Tibial artery (tissue), 4 donors: ENCODE data around the gene CATSPERE.

Experiments used
- DNase-seq, 2 donors: peaks; one replicate each; pipeline ENCODE4 v3.0.0-alpha.2; 2019
- H3K27ac ChIP-seq, 2 donors: fragments of 200-600 bp; sonication (generic) in 1 of 2; 1 replicate in 1 of 2; 2 replicates in 1 of 2; pipeline ENCODE4 v1.5.1; 2018 to 2019; ENCODE audit warnings: mild to moderate bottlenecking in 1 of 2
- H3K27me3 ChIP-seq, 2 donors: fragments of 200-600 bp; sonication (generic) in 1 of 2; one replicate each; pipeline versions ENCODE4 v1.5.1 to v1.6.0; 2016 to 2019
- H3K36me3 ChIP-seq, 3 donors: fragments of 200-600 bp; sonication (generic) in 2 of 3; one replicate each; pipeline ENCODE4 v1.5.1; 2016 to 2019; ENCODE audit warnings: mild to moderate bottlenecking in 2 of 3
- H3K4me1 ChIP-seq, 4 donors: fragments of 200-600 bp; sonication (generic) in 2 of 4; 1 replicate in 3 of 4; 2 replicates in 1 of 4; pipeline ENCODE4 v1.5.1; 2016 to 2019
- H3K4me3 ChIP-seq, 2 donors: fragments of 200-600 bp; sonication (generic) in 1 of 2; 1 replicate in 1 of 2; 2 replicates in 1 of 2; pipeline ENCODE4 v1.5.1; 2018 to 2019; ENCODE audit warnings: mild to moderate bottlenecking in 2 of 2
- H3K9me3 ChIP-seq, 3 donors: fragments of 200-600 bp; sonication (generic) in 1 of 3; one replicate each; pipeline ENCODE4 v1.5.1; 2016 to 2019
- CTCF ChIP-seq, 2 experiments: fragments of 200-600 bp in 1 of 2; fragments of 450-650 bp in 1 of 2; IDR thresholded peaks; one replicate each; pipeline ENCODE4 v1.5.1; 2017 to 2019; ENCODE audit warnings: antibody characterized with exemption in 2 of 2, mild to moderate bottlenecking in 1 of 2, moderate library complexity in 1 of 2
- intact Hi-C: fragments of 100-400 bp; cut with DNase I; formaldehyde crosslinking; loops from one replicate; pipeline ENCODE4 v1.15.0; 2023; ENCODE audit warnings: low total_unique reads

The CATSPERE gene

GRCh38 chr1:244449936-244450508, 11.1 kb upstream of the CATSPERE start:
- H3K36me3 ChIP-seq: no peaks in the 10 kb centered on the region
- DNase-seq: no peak
- intact Hi-C loops: loop anchor here (5.0 kb wide), 2 partner anchors 202 to 403 kb away; partner anchors contain the start of gene DESI2
- TF ChIP-seq CTCF (IDR thresholded peaks at IDR 0.05): no peak
- H3K27ac ChIP-seq: peak overlapping the region; percentile 92 to 98
- peaks cover 0 to 55% (median 34%) of the 10 kb centered on the region in 4 donors for H3K4me1 ChIP-seq
- H3K4me3 ChIP-seq: peak overlapping the region; percentile 84 to 96
- no peaks in the 10 kb centered on the region for H3K27me3 ChIP-seq
- no peaks in the 10 kb centered on the region for H3K9me3 ChIP-seq

- H3K4me1 ChIP-seq: peaks cover 0 to 46% (median 26%) of the 10 kb centered on the region in 4 donors
- H3K9me3 ChIP-seq: no peaks in the 10 kb centered on the region
- no peaks in the 10 kb centered on the region for H3K27me3 ChIP-seq
- peak; percentile 52 to 81 for DNase-seq
- peak overlapping the region; percentile 84 to 96 for H3K4me3 ChIP-seq
- no peaks in the 10 kb centered on the region for H3K36me3 ChIP-seq
- peak overlapping the region; percentile 92 to 98 for H3K27ac ChIP-seq
- no peak for TF ChIP-seq CTCF (IDR thresholded peaks at IDR 0.05)
- intact Hi-C loops: loop anchor here (5.0 kb wide), 2 partner anchors 201 to 404 kb away; partner anchors contain the start of gene DESI2
Measured at GRCh38 chr1:244450597-244451538, 10.2 kb upstream of the CATSPERE start.

GRCh38 chr1:244451539-244451950, 9.5 kb upstream of the CATSPERE start, which contains the start of gene ADSS2:
TSS of gene ADSS2 (minus strand) at chr1:244451909. CDS start at chr1:244451817, 92 bp downstream.
- intact Hi-C loops: loop anchor here (5.0 kb wide), 2 partner anchors 201 to 404 kb away; partner anchors contain the start of gene DESI2
- TF ChIP-seq CTCF (IDR thresholded peaks at IDR 0.05): no peak
- peaks cover 0 to 41% (median 22%) of the 10 kb centered on the region in 4 donors for H3K4me1 ChIP-seq
- H3K36me3 ChIP-seq: no peaks in the 10 kb centered on the region
- peak within 1 kb of the TSS; percentile 84 to 96 for H3K4me3 ChIP-seq
- H3K9me3 ChIP-seq: no peaks in the 10 kb centered on the region
- no peaks in the 10 kb centered on the region for H3K27me3 ChIP-seq
- H3K27ac ChIP-seq: peak within 1 kb of the TSS; percentile 92 to 98
- peak in 1 of 2 donors; percentile 25 for DNase-seq

GRCh38 chr1:244451951-244452795, 8.9 kb upstream of the CATSPERE start:
- H3K27me3 ChIP-seq: no peaks in the 10 kb centered on the region
- peaks cover 0 to 38% (median 22%) of the 10 kb centered on the region in 4 donors for H3K4me1 ChIP-seq
- intact Hi-C loops: loop anchor here (5.0 kb wide), 2 partner anchors 200 to 405 kb away; partner anchors contain the start of gene DESI2
- H3K36me3 ChIP-seq: no peaks in the 10 kb centered on the region
- peak; percentile 46 to 53 for TF ChIP-seq CTCF (IDR thresholded peaks at IDR 0.05)
- DNase-seq: peak; percentile 99 to 100
- H3K27ac ChIP-seq: peak overlapping the region; percentile 92 to 98
- peak overlapping the region; percentile 84 to 96 for H3K4me3 ChIP-seq
- H3K9me3 ChIP-seq: no peaks in the 10 kb centered on the region

- H3K9me3 ChIP-seq: no peaks in the 10 kb centered on the region
- TF ChIP-seq CTCF (IDR thresholded peaks at IDR 0.05): no peak
- H3K27ac ChIP-seq: no peak overlapping the region
- no peak for DNase-seq
- H3K27me3 ChIP-seq: no peaks in the 10 kb centered on the region
- peaks cover 0 to 15% (median 10%) of the 10 kb centered on the region in 4 donors for H3K4me1 ChIP-seq
- no peaks in the 10 kb centered on the region for H3K36me3 ChIP-seq
- intact Hi-C loops: loop anchor here (5.0 kb wide), 2 partner anchors 198 to 407 kb away; partner anchors contain the start of gene DESI2
- H3K4me3 ChIP-seq: no peak overlapping the region
Measured at GRCh38 chr1:244454412-244454811, 6.7 kb upstream of the CATSPERE start.
